BLaER1 (cell line): ENCODE results near the gene RTCB.
A peak's percentile ranks its signal among the peaks of the same experiment; 100 is the strongest.

ENCODE experiments used
- H3K27ac ChIP-seq: shearing (Covaris generic); formaldehyde crosslinking; 2 replicates; pipeline ENCODE4 v1.8.1; 2022
- H3K27me3 ChIP-seq: shearing (Covaris generic); formaldehyde crosslinking; 2 replicates; pipeline ENCODE4 v1.8.1; 2022
- H3K36me3 ChIP-seq: shearing (Covaris generic); formaldehyde crosslinking; 2 replicates; pipeline ENCODE4 v1.8.1; 2022
- H3K4me1 ChIP-seq: shearing (Covaris generic); formaldehyde crosslinking; 2 replicates; pipeline ENCODE4 v1.8.1; 2022
- H3K4me2 ChIP-seq: shearing (Covaris generic); formaldehyde crosslinking; 2 replicates; pipeline ENCODE4 v1.8.1; 2022
- H3K4me3 ChIP-seq: shearing (Covaris generic); formaldehyde crosslinking; 2 replicates; pipeline ENCODE4 v1.8.1; 2022
- H3K9ac ChIP-seq: shearing (Covaris generic); formaldehyde crosslinking; 2 replicates; pipeline ENCODE4 v1.8.1; 2022
- H3K9me3 ChIP-seq: shearing (Covaris generic); formaldehyde crosslinking; 2 replicates; pipeline ENCODE4 v1.8.1; 2022
- H4K20me1 ChIP-seq: shearing (Covaris generic); formaldehyde crosslinking; 2 replicates; pipeline ENCODE4 v1.8.1; 2022
- Cebpa-rat ChIP-seq: shearing (Covaris generic); IDR thresholded peaks from 2 replicates; pipeline ENCODE4 v1.8.1; 2022

The RTCB gene

DNA sequence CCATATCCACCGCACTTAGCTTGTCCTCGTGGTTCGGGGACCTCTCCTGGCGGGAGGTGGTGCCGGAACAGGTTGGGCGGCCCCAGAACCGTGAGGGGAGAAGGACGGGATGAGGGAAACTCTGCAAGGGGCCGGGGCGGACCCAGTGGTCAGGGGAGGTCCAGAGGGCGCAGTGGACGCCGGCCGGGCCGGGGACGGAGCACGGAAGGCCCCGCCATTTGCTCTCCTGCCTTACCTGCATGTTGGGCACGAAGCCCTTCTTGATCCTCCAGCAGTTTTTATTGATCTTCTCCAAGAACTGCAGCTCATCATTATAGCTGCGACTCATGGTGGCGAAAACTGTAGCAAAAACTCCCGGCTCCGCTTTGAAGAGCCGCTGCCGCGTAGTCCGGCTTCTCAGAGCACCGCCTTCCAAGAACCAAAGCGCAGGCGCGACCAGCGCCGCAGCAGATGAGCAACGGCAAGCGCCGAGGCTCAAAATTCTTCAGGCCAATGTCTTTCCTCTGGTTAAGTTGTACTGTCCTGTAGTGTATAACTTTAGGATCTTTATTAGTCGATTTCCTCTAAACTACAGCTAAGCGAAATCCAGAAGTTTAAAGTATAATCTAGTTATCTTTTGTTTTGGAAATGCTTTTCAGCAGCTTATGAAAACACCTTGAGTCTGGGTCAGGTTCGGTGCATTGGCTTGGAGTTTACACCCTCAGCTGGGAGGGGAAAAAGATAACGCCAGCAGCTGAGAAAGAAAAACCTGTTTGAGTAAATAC, at the start of gene RTCB:
TSS of gene RTCB (minus strand) at position 419 of the 764 bp plus-strand sequence. CDS start at position 328, 91 bp downstream.
- peak within 1 kb of the TSS; percentile 84 for H3K27ac ChIP-seq
- peak within 1 kb of the TSS; percentile 94 for H3K9ac ChIP-seq
- peaks cover 27% of the 10 kb centered on the region for H3K36me3 ChIP-seq
- H3K4me2 ChIP-seq = peak within 1 kb of the TSS; percentile 95
- peak within 1 kb of the TSS; percentile 93 for H3K4me3 ChIP-seq
- H4K20me1 ChIP-seq = peaks cover 41% of the 10 kb centered on the region
- H3K9me3 ChIP-seq = no peaks in the 10 kb centered on the region
- H3K4me1 ChIP-seq = peaks cover 24% of the 10 kb centered on the region
- TF ChIP-seq Cebpa-rat = no peak
- no peaks in the 10 kb centered on the region for H3K27me3 ChIP-seq

DNA sequence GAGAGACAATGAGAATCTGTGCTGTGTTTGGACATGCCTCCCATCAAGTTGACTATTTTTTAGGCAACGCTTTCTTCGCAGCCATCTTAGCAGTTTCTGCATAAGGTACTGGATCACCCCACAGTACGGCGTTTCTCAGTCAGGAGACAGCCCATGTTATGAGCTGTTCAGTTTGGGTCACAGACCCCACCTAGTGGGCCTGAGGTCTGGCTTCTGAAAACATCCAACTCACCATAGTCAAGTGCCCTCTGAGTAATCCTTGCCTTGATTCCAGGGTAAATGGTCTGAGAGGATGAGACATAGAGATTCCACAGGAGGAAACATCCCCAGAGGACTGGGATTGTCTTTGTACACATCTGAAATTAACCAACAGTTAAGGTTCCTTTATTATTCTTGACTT, 45.0 kb upstream of the RTCB start:
- Histone ChIP-seq H3K4me1 (peaks cover 8% of the 10 kb centered on the region; the same call in 1 of the 2 replicates), H3K9ac (no peak overlapping the region), H3K27ac (no peak overlapping the region), H3K27me3 (no peaks in the 10 kb centered on the region), H3K4me3 (no peak overlapping the region), H3K36me3 (no peaks in the 10 kb centered on the region), H4K20me1 (no peaks in the 10 kb centered on the region), H3K4me2 (no peak overlapping the region), H3K9me3 (no peaks in the 10 kb centered on the region)
- no peak for TF ChIP-seq Cebpa-rat

DNA sequence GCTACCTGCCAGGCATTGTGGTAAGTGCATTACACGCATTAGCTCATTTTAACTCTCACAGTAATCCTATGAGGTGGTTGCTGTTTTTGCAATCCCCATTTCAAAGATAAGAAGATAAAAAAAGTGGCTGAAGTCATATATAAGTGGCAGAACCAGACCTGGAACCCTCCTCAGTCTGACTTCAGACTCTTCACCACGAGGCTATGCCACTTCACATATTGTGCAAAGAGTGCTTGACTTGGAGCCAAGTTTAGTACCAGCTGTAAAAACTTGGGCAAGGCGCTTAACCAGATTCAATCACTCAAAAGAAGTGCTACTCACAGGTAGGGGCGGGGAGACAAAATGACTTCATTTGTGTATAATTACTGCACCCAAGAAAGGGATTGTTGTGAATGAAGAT, 36.9 kb upstream of the RTCB start:
- H3K4me2 ChIP-seq = no peak overlapping the region
- no peak overlapping the region for H3K27ac ChIP-seq
- no peaks in the 10 kb centered on the region for H3K9me3 ChIP-seq

DNA sequence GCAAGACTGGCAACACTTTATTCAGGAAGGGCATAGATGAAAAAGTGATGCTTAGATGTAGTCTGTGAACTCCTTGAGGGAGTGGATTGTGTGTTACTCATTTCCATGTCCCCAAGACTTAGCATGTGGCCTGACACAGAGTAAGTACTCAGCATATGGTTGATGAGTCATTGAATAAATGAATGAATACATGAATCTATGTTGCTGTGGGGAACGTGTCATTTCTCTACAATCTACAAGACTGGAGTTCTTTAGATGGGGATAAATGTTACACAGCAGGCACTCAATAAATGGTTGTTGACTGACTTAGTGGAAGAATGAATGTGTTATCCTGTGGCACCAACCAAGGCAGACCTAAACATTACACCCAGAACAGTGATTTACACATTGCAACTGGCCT, 34.3 kb upstream of the RTCB start:
- no peaks in the 10 kb centered on the region for H3K36me3 ChIP-seq
- no peak overlapping the region for H3K9ac ChIP-seq
- H4K20me1 ChIP-seq = no peaks in the 10 kb centered on the region
- no peak overlapping the region for H3K4me3 ChIP-seq
- H3K9me3 ChIP-seq = no peaks in the 10 kb centered on the region
- no peak overlapping the region for H3K27ac ChIP-seq
- no peak overlapping the region for H3K4me2 ChIP-seq
- no peaks in the 10 kb centered on the region for H3K4me1 ChIP-seq
- TF ChIP-seq Cebpa-rat = no peak
- no peaks in the 10 kb centered on the region for H3K27me3 ChIP-seq

More for the DNA sequence above, 36.9 kb upstream of the RTCB start:
- no peak overlapping the region for H3K4me3 ChIP-seq
- no peak overlapping the region for H3K9ac ChIP-seq
- no peaks in the 10 kb centered on the region for H3K27me3 ChIP-seq
- H3K4me1 ChIP-seq = no peaks in the 10 kb centered on the region
- no peaks in the 10 kb centered on the region for H3K36me3 ChIP-seq
- TF ChIP-seq Cebpa-rat = no peak
- no peaks in the 10 kb centered on the region for H4K20me1 ChIP-seq

DNA sequence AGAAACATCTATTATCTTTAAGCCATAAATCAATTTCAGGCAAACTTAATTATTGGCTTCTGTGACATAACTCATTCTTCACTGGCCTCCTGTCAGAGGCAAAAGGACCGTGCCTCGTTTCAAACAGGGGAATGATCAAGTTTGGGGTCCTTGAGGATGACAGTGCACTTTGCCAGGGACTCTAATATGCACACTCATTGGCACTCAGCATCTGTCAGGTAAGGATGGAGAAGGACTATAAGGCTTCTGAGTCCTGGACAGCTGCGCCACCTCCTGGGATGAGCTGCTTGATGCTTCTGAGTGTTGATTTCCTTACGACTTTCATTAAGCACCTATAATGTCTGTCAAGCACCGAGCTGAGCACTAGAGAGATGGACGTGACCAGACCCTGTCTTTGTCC, 32.0 kb upstream of the RTCB start:
- Histone ChIP-seq H3K9me3 (no peaks in the 10 kb centered on the region), H3K27me3 (no peaks in the 10 kb centered on the region), H3K4me1 (no peaks in the 10 kb centered on the region), H4K20me1 (no peaks in the 10 kb centered on the region), H3K9ac (no peak overlapping the region), H3K4me3 (no peak overlapping the region), H3K27ac (no peak overlapping the region), H3K4me2 (no peak overlapping the region), H3K36me3 (no peaks in the 10 kb centered on the region)
- no peak for TF ChIP-seq Cebpa-rat

DNA sequence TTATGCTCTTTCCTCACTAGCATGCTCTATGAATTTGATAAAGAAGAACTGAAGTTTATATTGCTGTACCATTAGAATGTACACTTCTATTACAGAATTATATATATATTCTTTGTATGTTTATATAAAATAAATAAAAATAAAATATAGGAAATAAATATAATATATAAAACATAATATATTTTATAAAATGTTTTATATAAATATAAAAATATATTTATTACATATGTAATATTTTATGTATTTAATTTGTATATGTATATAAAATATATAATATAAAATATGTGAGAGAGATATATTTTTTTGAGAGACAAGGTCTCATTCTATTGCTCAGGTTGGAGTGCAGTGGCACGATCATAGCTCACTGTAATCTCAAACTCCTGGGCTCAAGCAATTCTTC, 18.3 kb upstream of the RTCB start:
- Histone ChIP-seq H3K4me3 (no peak overlapping the region), H3K4me2 (no peak overlapping the region), H3K27me3 (no peaks in the 10 kb centered on the region), H3K4me1 (no peaks in the 10 kb centered on the region), H3K36me3 (no peaks in the 10 kb centered on the region), H3K9ac (no peak overlapping the region), H3K27ac (no peak overlapping the region), H4K20me1 (no peaks in the 10 kb centered on the region), H3K9me3 (no peaks in the 10 kb centered on the region)
- TF ChIP-seq Cebpa-rat = no peak

DNA sequence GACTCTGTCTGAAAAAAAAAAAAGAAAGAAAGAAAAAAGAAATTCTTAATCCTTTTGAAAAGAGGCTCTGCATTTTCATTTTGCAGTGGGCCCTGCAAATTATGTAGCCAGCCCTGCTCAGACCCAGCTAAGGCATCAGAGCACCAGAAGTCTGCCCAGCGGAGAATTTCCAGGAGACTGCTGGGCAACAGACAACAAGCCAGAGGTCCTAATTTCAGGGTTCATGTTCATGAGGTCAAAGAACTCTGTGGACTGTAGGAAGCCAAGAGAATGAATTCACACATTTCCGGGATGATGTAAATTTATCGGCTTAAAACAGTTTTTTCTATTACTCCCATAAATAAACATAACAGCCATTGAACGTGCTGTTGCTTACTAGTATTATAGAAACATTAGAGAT, 14.8 kb upstream of the RTCB start:
- H3K27ac ChIP-seq = no peak overlapping the region
- H3K4me2 ChIP-seq = no peak overlapping the region
- no peak for TF ChIP-seq Cebpa-rat
- no peaks in the 10 kb centered on the region for H4K20me1 ChIP-seq
- no peaks in the 10 kb centered on the region for H3K36me3 ChIP-seq
- no peak overlapping the region for H3K4me3 ChIP-seq
- no peak overlapping the region for H3K9ac ChIP-seq
- H3K27me3 ChIP-seq = no peaks in the 10 kb centered on the region
- H3K4me1 ChIP-seq = no peaks in the 10 kb centered on the region
- H3K9me3 ChIP-seq = no peaks in the 10 kb centered on the region

DNA sequence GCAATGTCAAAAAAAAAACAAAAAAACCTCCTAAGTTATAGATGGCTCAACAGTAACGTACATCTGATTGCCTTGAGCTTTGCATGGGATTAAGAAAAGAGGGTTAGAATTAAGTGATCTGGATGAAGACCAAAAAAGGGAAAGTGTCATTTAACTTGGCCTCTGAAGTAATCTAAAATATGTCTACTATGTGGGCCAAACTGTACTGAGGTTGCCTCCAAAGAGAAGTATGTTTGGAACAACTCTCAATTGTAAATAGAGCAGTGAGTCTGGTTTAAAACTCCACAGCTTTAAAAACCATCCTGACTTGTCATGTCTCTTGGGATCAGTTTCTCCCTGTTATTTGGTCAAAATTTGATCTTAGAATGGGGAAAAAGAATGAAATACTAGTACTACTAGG, 11.6 kb upstream of the RTCB start:
- no peaks in the 10 kb centered on the region for H3K9me3 ChIP-seq
- no peaks in the 10 kb centered on the region for H4K20me1 ChIP-seq
- no peak for TF ChIP-seq Cebpa-rat
- no peak overlapping the region for H3K27ac ChIP-seq
- H3K27me3 ChIP-seq = no peaks in the 10 kb centered on the region
- H3K36me3 ChIP-seq = no peaks in the 10 kb centered on the region
- H3K4me3 ChIP-seq = no peak overlapping the region
- no peak overlapping the region for H3K9ac ChIP-seq
- H3K4me2 ChIP-seq = no peak overlapping the region
- no peaks in the 10 kb centered on the region for H3K4me1 ChIP-seq

DNA sequence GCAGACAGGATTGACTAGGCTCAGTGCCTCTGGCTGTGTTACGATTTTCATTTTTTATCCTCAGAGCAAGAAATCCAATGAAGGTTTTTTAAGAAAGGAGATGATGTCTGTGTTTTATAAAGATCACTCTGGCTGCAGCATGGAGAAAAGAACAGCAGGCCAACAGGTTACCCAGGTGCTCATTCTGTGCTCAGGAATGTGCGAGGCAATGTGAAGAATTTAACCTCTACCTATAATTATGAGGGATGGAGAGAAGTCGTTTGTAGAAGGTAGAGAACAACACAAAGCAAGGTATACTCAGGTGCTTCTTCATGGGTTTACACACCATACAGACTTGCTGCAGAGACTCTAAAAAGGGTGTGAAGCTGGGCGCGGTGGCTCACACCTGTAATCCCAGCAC, 10.0 kb upstream of the RTCB start:
- no peak overlapping the region for H3K27ac ChIP-seq
- no peak for TF ChIP-seq Cebpa-rat
- H3K9ac ChIP-seq = no peak overlapping the region
- H3K27me3 ChIP-seq = no peaks in the 10 kb centered on the region
- no peaks in the 10 kb centered on the region for H3K4me1 ChIP-seq
- no peaks in the 10 kb centered on the region for H4K20me1 ChIP-seq
- H3K4me3 ChIP-seq = no peak overlapping the region
- no peak overlapping the region for H3K4me2 ChIP-seq
- no peaks in the 10 kb centered on the region for H3K36me3 ChIP-seq
- H3K9me3 ChIP-seq = no peaks in the 10 kb centered on the region

DNA sequence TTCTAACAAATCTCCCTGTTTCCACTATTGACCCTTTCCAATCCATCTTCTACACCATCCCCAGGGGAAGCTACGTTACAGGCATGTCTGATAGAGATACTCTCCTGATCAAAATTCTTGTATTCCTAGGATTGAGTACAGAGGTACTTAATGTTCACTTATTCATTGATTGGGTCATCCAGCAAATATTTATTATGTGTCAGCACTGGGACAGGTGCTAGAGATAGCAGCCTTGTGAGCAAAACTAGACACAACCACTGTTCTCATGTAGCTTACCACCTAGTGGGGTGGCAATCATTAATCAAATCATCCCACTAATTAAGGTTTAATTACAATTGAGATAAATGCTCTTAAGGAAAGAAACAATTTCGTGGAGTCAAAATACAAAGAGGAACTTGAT, 9.4 kb upstream of the RTCB start:
- Histone ChIP-seq H3K9ac (no peak overlapping the region), H4K20me1 (no peaks in the 10 kb centered on the region), H3K27ac (no peak overlapping the region), H3K36me3 (no peaks in the 10 kb centered on the region), H3K4me3 (no peak overlapping the region), H3K4me2 (no peak overlapping the region), H3K4me1 (no peaks in the 10 kb centered on the region), H3K9me3 (no peaks in the 10 kb centered on the region), H3K27me3 (no peaks in the 10 kb centered on the region)
- no peak for TF ChIP-seq Cebpa-rat

DNA sequence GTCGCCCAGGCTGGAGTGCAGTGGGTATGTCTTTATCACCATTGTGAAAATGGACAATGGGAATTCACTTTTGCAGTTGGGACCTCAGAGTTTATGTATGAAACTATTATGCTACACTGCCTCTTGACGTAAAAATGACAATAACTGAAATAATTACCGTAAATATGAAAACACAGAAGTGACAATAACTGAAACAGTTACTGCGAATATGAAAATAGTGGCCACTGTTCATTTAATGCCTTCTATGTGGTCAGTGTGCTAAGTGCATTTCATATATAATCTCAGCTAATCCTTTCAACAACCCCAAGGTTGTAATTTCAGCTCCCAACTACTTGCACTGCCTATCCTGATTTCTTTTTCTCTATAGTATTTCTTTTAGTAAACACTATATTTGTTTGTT, 5.9 kb upstream of the RTCB start:
- Histone ChIP-seq H3K4me1 (0 out of 2 replicates have a peak, but pooled peaks cover 1% of the 10 kb centered on the region), H3K36me3 (no peaks in the 10 kb centered on the region), H3K27me3 (no peaks in the 10 kb centered on the region), H3K9ac (no peak overlapping the region), H3K9me3 (no peaks in the 10 kb centered on the region), H3K27ac (no peak overlapping the region), H4K20me1 (no peaks in the 10 kb centered on the region), H3K4me2 (no peak overlapping the region), H3K4me3 (no peak overlapping the region)
- TF ChIP-seq Cebpa-rat = no peak
